Measurements from ENCODE around the gene SPATA31E1.
"Not testable (repeated sequence)": the region's sequence is repeated elsewhere in the genome, so short reads cannot be mapped to it uniquely, and the experiment has no call there.

SPATA31E1 gene

DNA sequence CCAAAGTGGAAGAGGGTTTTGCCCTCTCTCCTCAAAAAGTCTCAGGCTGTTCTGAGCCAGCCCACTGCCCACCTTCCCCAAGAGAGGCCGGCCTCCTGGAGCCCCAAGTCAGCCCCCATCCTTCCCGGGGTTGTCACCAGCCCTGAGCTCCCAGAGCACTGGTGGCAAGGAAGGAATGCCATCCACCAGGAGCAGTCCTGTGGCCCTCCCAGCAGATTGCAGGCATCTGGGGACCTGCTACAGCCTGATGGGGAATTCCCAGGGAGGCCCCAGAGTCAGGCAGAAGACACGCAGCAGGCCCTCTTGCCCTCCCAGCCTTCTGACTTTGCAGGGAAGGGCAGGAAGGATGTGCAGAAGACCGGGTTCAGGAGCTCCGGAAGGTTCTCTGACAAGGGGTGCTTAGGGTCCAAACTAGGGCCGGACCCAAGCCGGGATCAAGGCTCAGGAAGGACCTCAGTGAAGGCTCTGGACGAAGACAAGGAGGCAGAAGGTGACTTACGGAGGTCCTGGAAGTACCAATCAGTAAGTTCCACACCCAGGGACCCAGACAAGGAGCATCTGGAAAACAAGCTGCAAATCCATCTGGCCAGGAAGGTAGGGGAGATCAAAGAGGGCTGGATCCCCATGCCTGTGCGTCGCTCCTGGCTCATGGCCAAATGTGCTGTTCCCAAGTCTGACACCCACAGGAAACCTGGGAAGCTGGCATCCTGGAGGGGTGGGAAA is 3.7 kb downstream of the SPATA31E1 start:
- no peak for DNase-seq (ENCODE audit: low spot score)

DNA sequence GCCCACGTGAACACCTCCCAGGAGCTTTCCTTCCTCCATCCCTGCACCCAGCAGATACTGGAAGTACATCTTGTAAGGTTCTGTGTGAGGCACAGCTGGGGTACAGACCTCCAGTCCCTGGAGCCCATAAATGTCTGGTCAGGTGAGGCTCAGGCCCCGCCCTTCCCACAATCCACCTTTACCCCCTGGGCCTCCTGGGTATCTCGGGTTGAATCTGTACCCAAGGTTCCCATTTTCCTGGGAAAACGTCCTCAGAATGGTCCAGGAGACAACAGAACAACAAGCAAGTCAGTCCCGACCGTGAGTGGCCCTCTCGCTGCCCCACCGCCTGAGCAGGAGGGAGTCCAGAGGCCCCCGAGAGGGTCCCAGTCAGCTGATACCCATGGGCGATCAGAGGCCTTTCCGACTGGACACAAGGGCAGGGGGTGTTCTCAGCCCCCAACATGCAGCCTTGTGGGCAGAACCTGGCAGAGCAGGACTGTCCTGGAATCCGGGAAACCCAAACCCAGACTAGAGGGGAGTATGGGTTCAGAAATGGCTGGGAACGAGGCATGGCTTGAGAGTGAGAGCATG is 4.3 kb downstream of the SPATA31E1 start:
- DNase-seq (ENCODE audit: low spot score): no peak

DNA sequence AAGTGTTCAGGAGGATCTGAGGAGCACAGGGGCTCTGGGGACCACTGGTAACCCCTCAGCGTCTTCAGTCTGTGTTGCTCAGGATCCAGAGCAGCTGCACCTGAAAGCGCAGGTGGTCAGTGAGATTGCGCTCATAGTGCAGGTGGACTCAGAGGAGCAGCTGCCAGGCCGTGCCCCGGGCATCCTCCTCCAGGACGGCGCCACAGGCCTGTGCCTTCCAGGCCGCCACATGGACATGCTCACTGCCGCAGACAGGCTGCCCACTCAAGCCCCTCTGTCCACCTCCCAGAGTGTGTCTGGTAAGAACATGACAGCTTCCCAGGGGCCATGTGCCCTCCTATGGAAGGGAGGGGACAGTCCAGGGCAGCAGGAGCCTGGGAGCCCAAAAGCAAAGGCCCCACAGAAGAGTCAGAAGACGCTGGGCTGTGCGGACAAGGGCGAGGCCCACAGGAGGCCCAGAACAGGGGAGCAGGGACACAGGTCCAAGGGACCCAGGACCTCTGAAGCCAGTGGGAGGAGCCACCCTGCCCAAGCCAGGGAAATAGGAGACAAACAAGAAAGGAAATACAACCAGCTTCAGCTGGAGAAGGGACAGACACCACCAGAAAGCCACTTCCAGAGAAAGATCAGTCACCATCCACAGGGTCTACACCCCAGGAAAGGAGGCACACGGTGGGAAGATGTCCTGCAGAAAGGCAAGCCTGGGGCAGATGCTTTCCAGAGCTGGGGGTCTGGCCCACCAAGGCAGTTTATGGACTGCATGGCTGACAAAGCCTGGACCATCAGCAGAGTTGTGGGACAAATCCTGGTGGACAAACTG is 5.2 kb downstream of the SPATA31E1 start:
- DNase-seq (ENCODE audit: low spot score): no peak

DNA sequence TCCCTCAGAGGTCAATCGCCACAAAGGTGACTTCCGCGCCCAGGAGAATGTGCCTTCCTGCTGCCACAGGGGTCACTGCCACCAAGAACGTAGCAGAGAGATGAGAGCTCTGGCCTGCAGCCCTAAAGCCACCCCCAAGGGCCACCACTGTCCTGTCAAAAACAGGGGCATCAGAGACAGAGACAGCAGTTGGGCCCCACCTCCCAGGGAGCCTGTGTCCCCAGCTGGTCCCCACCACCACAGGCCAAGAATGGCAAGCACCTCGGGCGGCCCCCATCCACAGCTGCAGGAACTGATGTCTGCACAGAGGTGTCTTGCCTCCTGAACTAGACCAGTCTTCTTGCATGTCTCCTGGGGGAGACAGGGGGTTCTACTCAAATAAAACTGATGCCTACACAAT is 5.8 kb downstream of the SPATA31E1 start:
- DNase-seq (ENCODE audit: low spot score): no peak

DNA sequence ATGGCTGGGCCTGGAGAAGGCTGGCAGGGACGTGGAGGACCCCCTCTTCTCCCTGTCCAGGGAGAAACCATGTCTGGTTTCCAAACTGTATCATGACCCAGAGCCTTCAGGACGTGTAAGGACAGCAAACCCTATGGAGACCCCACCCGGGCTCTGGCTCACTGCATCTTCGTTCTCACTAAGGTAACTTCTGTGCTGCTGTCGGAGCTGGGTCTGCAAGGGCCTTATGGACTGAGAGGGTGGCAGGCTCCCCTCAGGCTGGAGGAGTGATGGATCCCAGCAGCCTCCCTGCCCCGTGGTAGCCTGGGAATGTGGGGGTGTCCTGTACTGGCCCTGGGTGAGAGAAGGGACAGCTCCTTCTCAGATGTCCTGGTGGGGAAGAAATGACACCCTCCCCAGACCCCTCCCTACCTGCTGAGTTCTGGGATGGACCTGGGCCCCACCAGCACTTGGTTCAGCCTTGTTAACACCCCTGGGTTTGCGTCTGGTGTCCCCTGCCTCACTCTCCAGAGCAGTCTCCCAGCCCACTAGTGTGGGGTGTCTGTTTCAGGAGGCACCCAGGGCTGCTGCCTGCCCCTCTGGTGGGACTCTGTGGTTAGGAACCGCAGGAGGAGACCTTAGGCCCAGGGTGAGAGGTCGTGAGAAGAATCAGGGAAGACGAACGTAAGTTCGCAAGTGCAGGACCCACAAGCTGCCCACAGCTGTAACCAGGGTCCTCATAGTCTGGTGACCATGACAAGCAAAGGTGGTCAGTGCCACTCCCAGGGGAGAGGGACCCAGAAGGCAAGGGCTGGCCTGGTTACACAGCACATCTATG is 6.6 kb downstream of the SPATA31E1 start:
- no peak for DNase-seq (ENCODE audit: low spot score)

DNA sequence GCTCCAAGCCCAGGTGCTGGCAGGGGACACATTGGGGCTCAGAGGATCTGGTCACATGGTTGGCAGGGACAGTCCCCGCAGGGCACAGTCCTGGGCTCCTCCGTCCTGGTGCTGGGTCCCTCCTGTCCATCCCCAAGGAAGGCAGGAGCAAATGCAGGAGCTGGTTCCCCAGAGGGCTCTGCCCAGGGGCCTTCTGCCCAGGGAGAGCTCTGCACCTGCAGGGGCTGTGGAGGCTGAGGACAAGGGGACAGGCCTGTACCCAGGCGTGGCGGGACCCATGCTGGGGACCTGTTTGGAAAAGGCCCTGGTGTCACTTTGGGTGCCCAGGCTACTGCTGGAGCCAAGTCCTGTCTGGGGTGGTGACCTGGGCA is 7.2 kb downstream of the SPATA31E1 start:
- no peak for DNase-seq (ENCODE audit: low spot score)

DNA sequence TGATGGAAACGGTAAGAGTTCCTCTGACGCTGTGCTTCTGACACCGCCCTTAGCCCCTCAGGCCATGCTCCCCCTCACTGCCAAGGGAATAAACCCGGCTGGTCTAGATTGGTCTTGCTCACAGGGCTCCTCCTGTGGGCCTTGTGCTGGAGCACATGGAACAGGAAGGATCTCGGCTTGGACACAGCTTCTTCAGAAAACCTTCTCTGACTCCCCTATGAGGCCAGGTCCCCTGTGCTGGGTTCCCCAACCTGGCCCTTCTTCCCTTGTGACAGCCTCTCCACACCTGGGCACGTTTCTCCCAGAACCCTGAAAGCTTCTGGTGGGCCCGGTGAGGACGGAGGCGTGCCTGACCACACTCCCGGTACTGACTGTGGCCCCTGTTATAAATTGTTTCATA is 8.2 kb downstream of the SPATA31E1 start:
- DNase-seq (ENCODE audit: low spot score): no peak

DNA sequence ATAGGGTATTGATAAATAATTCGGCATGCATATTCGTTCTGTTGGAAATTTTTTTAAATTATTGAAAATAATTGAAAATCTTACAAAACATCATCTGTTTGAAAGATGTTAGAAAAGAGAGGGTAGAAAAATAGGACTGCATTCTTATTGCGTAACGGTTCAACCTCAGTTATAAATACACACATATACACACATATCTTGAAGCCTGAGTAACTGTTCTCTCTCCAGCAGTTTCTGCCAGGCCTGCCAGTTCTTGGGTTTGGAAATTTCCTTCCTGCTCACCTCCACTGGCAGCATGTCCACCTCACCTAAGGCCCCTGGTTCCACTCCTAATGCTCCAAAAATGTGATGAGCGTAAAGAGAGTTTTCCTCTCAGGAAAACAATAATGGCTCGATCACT is 9.1 kb downstream of the SPATA31E1 start:
- DNase-seq (ENCODE audit: low spot score): no peak

DNA sequence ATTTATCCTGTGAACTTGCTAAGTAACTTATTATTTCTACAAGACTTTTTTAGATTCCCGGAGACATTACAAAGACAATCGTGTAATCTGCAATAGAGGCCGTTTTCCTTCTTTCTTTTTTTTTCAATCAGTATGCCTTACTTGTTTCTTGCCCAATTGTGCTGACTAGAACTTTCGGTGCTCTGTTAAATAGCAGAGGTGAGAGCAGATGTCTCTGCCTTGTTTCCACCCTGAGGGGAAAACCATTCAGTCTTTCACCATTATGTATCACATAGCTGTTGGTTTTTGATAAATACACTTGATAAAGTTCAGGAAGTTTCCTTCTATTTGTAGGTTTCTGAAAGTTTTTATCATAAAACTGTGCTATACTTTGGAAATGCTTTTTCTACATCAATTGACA is 10.3 kb downstream of the SPATA31E1 start:
- no peak for DNase-seq (ENCODE audit: low spot score)

DNA sequence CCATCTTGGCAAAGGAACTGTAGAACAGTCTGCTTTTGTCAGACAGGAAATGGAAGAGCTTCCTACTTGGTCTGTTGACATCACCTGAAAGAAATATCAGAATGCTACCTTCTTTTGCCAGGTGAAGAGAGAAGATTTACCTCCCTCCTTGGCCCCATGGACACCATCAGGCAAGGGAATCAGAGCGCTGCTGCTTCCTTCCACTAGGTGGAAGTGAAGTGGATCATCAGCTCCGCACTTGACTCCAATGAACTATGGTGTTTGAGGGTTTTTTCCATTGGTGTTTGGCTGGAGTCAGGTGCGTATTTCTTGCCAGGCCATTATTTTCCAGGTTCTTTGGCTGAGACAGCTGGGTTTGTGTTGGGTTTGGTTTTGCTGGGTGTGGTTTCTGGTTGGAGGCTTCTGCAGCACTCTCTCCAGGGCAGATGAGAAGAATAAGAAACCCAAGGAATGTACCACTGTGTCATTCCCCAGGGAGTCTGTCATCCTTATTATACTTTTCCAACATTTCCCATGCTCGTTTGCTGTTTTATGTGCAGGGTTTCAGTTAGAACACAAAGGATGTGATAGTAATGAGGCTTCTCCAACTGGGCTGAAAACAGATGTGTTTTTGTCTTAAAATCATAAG is 12.4 kb downstream of the SPATA31E1 start:
- DNase-seq (ENCODE audit: low spot score): peak; percentile 51

DNA sequence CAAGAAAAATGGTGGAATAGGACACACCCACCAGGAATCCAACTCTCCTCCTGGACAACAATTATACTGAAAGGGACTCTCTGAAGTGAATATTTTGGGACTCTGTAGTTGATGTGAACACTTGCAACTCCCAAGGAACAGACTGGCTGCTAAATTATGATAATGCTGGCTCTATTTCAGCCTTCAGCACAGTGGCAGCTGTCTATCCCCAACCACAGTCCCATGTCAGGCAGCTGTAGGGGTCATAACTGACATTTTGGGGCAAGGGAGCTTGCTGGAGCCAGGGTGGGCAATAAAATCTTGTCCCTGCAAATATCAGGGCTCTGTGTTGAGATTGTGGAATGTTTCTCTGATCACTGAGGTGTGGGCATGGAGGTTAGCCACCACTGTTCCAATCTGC is 14.2 kb downstream of the SPATA31E1 start:
- no peak for DNase-seq (ENCODE audit: low spot score)

DNA sequence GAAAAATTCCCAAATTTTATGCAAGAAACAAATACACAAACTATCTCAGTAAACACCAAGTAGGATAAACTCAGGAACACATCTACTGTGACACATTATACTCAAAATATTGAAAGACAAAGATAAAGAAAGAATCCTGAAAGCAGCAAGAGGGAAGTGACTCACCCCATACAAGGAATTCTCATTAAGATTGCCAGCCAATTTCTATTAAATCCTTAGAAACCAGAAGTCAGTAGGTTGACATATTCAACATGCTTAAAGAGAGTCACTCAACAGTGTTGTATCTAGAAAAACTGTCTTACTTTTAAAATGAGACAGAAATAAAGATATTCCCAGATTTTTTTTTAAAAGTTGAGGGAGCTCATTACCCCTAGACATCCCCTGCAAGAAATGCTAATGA is 15.5 kb downstream of the SPATA31E1 start:
- DNase-seq (ENCODE audit: low spot score): no peak

DNA sequence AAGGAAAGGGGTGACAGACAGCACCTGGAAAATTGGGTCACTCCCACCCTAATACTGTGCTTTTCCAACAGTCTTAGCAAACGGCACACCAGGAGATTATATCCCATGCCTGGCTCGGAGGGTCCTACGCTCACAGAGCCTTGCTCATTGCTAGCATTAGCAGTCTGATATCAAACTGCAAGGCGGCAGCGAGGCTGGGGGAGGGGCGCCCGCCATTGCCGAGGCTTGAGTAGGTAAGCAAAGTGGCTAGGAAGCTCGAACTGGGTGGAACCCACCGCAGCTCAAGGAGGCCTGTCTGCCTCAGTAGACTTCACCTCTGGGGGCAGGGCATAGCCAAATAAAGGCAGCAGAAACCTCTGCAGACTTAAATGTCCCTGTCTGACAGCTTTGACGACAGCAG is 19.7 kb downstream of the SPATA31E1 start:
- DNase-seq (ENCODE audit: low spot score): not testable (repeated sequence)

DNA sequence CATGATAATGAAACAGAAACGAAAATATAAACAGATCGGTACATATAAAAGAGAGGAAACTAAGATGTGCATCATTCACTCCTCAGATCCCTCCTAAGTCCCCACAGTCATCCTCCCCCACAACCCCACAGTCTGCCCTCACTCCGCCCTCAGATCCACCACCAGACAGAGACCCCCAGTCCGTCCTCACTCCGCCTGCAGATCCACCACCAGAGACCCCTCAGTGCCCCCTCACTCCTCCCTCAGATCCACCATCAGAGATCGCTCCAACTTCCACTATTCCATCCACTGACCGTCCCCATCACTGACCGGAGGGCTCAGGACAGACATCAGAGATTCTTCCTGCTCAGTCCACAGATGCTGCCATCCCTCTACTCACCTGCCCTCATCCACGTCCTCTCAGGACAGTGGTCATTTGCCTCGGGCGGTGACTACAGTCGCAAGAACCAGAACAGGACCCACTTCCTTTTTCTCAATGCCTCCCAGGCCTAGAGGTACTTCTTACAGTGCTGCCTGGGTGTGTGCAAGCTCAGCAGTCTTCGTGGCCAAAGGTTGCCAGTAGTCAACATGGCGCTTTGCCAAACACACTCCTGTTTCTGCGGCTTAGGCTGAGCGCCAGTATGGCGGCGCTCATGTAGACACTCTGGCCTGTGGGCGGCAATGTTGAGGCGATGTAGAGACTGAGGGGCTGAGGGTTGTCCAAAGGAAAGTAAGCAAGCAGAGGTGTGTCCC is 26.8 kb downstream of the SPATA31E1 start:
- DNase-seq (ENCODE audit: low spot score): no peak

DNA sequence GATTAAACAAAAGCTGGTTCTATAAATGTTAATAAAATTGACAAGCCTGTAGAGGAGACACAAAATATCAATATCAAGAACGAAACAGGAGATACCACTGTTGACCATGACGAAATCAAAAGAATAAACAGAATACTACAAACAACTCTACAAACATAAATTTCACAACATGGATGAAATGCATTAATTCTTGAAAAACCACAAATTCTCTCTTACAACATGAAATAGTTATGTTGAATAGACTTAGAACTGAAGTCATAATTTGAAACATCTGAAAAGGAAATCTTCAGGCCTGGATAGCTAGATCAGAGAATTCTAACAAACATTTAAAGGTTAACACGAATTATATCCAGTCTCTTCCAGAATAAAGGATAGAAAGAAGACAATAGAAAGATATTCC is 28.1 kb downstream of the SPATA31E1 start:
- no peak for DNase-seq (ENCODE audit: low spot score)

DNA sequence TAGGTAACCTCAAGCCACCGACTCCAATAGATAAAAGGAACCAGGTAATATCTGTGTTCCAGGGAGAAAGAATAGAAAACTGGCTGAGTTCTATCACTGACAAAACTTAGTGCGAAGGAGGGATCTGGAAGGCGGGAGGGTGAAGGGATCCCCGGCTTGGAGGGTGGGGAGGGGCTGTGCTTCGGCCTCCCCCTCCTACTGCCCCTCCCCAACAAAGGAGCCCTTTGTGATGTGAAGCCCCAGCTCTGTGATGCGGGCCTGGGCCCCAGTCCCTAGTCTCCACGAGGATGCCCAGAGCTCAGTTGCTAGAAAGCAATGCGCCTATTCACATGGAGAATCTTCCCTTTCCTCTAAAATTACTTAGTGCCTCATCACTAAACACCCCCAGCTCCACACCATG is 35.0 kb downstream of the SPATA31E1 start, which contains the start of gene SPATA31C1:
Gene SPATA31C1, plus strand, starts transcription at position 301 of the 400 bp plus-strand sequence.
- not testable (repeated sequence) for DNase-seq (ENCODE audit: low spot score)

DNA sequence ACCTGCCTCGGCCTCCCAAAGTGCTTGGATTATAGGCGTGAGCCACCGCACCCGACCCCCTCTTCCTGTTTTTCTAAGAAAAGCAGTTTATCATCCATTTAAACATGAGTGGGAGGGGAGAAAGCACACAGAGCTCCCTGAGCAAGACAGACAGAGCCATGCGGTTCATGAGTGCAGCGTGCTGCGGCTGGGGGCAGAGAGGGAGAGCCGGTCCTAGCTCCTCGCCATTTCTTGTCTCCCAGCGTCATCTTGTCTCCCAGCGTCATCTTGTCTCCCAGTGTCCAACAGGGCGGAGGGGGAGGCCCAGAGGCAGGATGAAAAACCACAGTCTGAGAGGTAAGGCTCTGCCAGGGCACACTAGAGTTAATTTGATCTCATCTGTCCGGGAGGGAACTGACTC is 36.3 kb downstream of the SPATA31E1 start:
- not testable (repeated sequence) for DNase-seq (ENCODE audit: low spot score)

DNA sequence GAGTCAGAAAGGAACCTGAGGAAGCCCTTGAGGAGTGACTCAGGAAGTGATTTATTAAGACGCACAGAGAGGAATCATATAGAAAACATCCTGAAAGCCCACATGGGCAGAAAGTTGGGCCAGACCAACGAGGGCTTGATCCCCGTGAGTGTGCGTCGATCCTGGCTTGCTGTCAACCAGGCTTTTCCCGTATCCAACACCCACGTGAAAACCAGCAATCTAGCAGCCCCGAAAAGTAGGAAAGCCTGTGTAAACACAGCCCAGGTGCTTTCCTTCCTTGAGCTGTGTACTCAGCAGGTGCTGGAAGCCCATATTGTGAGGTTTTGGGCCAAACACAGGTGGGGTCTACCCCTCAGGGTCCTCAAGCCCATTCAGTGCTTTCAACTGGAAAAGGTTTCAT is 38.9 kb downstream of the SPATA31E1 start:
- not testable (repeated sequence) for DNase-seq (ENCODE audit: low spot score)

DNA sequence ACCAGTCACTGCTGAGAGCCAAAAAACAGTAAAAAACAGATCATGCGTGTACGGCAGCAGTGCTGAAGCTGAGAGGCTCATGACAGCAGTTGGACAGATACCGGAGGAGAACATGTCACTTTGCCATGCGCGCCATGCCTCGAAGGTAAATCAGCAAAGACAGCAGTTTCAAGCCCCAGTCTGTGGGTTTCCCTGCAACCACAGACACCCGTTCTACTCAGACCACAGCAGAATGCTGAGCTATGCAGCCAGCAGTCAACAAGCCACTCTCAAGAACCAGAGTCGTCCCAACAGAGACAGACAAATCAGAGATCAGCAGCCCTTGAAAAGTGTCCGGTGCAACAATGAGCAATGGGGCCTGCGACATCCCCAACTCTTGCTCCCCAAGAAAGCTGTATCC is 40.3 kb downstream of the SPATA31E1 start:
- not testable (repeated sequence) for DNase-seq (ENCODE audit: low spot score)

DNA sequence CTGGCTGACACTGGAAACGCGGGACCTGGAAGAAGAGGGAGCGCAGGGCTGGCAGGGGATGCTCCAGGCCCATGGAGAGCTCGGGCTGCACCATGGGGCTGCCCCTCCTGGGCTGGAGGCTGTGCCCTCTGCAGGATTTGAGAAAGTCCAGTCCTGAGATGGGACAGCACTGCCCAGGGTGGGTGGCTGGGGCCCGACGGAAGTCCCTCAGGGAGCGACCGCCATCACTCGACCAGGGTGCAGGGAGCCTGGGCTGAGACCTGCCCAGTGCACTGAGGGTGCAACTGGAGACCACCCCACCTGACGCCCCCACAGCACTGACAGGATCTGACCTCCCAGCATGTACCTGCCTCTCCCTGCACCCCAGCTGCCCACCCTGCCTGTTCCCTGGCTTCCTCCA is 42.2 kb downstream of the SPATA31E1 start:
- not testable (repeated sequence) for DNase-seq (ENCODE audit: low spot score)

DNA sequence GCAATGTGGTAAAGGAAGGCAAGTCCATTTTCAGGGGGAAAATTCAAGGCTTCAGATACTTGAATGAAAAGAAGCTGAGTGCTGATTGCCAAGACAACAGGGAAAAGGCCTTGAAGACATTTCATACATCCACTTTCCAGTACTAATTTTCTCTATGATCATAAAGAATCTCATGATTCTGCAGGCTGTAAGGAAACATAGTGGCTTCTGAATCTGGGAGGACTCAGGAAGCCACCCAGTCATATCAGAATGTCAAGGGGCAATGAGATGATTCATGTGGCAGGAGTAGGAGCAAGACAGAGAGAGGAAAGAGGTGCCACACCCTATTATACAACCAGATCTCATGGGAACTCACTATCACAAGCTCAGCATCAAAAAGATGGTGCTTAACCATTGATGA is 46.5 kb downstream of the SPATA31E1 start:
- DNase-seq (ENCODE audit: low spot score): not testable (repeated sequence)
